HEK293T (cell line): Measurements from ENCODE around the gene DMTF1.

Experiments used
- CTCF ChIA-PET: fragments of 350-600 bp; formaldehyde crosslinking; extraction: SDS; loops from one replicate; lab custom pipeline; 2021; ENCODE audit warnings: antibody characterized with exemption, inconsistent platforms; lab: Yijun Ruan, JAX
- POLR2A ChIA-PET: fragments of 350-600 bp; formaldehyde crosslinking; extraction: SDS; loops from one replicate; lab custom pipeline; 2020; ENCODE audit warnings: antibody characterized with exemption, inconsistent platforms; lab: Yijun Ruan, JAX
- DNase-seq: peaks from one replicate; pipeline ENCODE4 v3.0.0; 2012; ENCODE audit warnings: mixed read lengths; ENCODE audit errors: extremely low spot score
- ARNT ChIP-seq: fragments of 450-650 bp; IDR thresholded peaks from 2 replicates; pipeline ENCODE4 v1.6.1; 2017; ENCODE audit warnings: mild to moderate bottlenecking
- BHLHE40 ChIP-seq: fragments of 450-650 bp; IDR thresholded peaks from 2 replicates; pipeline ENCODE4 v1.6.1; 2016; ENCODE audit warnings: mild to moderate bottlenecking, moderate library complexity, borderline replicate concordance
- CTBP1 ChIP-seq: fragments of 450-650 bp; IDR thresholded peaks from 2 replicates; pipeline ENCODE4 v1.6.1; 2016; ENCODE audit warnings: borderline replicate concordance
- ELF4 ChIP-seq: fragments of 450-650 bp; IDR thresholded peaks from 2 replicates; pipeline ENCODE4 v1.6.1; 2017; ENCODE audit warnings: antibody characterized with exemption
- FOXA1 ChIP-seq: fragments of 450-650 bp; IDR thresholded peaks from 2 replicates; pipeline ENCODE4 v1.6.1; 2016; ENCODE audit warnings: mild to moderate bottlenecking
- FOXK2 ChIP-seq: fragments of 450-650 bp; IDR thresholded peaks from 2 replicates; pipeline ENCODE4 v1.6.1; 2016; ENCODE audit warnings: mild to moderate bottlenecking
- FOXM1 ChIP-seq: fragments of 450-650 bp; IDR thresholded peaks from 2 replicates; pipeline ENCODE4 v1.6.1; 2017; ENCODE audit warnings: mild to moderate bottlenecking, borderline replicate concordance
- HDGF ChIP-seq: fragments of 450-650 bp; IDR thresholded peaks from 2 replicates; pipeline ENCODE4 v1.6.1; 2017; ENCODE audit warnings: antibody characterized with exemption, borderline replicate concordance
- L3MBTL2 ChIP-seq: fragments of 450-650 bp; conservative IDR thresholded peaks from 2 replicates; pipeline ENCODE4 v1.6.1; 2016; ENCODE audit warnings: mild to moderate bottlenecking
- LEF1 ChIP-seq: fragments of 450-650 bp; IDR thresholded peaks from 2 replicates; pipeline ENCODE4 v1.6.1; 2017; ENCODE audit warnings: mild to moderate bottlenecking, borderline replicate concordance
- NFRKB ChIP-seq: fragments of 450-650 bp; IDR thresholded peaks from 2 replicates; pipeline ENCODE4 v1.6.1; 2016; ENCODE audit warnings: mild to moderate bottlenecking, moderate library complexity
- PKNOX1 ChIP-seq: fragments of 450-650 bp; IDR thresholded peaks from 2 replicates; pipeline ENCODE4 v1.6.1; 2016
- SP1 ChIP-seq: fragments of 450-650 bp; IDR thresholded peaks from 2 replicates; pipeline ENCODE4 v1.6.1; 2017
- SUZ12 ChIP-seq: fragments of 450-650 bp; IDR thresholded peaks from 2 replicates; pipeline ENCODE4 v1.6.1; 2016; ENCODE audit warnings: mild to moderate bottlenecking
- TARDBP ChIP-seq: fragments of 450-650 bp; IDR thresholded peaks from 2 replicates; pipeline ENCODE4 v1.6.1; 2016
- ZNF384 ChIP-seq: fragments of 450-650 bp; IDR thresholded peaks from 2 replicates; pipeline ENCODE4 v1.6.1; 2016

The DMTF1 gene

DNA sequence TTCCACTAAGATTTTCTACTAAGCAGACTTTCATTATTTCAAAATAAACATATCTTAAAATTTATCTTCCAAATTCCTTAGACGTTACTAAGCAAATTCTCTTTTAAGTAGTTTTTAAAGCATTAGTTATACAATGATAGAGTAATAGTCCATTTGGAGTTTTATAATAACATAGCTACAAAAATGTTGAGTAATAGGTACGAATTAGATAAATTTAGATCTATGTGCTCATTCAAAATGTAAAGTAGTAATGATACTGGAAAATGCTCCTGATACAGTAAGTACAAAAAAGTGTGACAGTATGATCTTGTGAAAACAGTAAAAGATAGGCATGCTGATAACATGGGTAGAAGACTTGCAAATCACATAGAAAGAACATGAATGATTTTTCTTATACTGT lies 4.5 kb downstream of the DMTF1 start:
- ChIA-PET CTCF (interaction anchor here (0.6 kb wide), 1 partner anchor 158 kb away, joined by 3 read pairs; no protein-coding TSS in a partner anchor), POLR2A (no interaction called here)
- TF ChIP-seq ZNF384 (no peak), FOXA1 (no peak), HDGF (no peak), SP1 (no peak), L3MBTL2 (no peak), TARDBP (no peak), PKNOX1 (no peak), LEF1 (no peak), CTBP1 (no peak), SUZ12 (no peak), FOXM1 (no peak), BHLHE40 (no peak), FOXK2 (no peak)
- no peak for DNase-seq

DNA sequence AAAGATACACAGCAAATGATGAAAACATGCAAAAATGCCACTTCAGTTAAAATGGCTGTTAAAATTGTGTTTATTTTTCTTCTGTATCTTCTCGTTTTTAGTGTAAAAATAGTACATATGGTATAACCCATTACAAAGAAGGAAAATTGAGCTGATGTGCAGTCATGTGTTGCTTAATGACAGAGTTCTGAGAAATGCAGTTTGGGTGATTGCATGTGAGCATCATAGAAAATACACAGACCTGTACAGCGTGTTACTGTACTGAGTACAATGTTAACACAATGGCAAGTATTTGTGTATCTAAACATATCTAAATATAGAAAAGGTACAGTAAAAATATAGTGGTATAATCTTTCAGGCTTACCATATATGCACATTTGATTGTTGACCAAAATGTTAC lies 7.3 kb downstream of the DMTF1 start:
- TF ChIP-seq FOXK2 (no peak), L3MBTL2 (no peak), SUZ12 (no peak), LEF1 (no peak), ARNT (no peak), FOXM1 (no peak)
- ChIA-PET CTCF (no interaction called here), POLR2A (no interaction called here)
- DNase-seq: no peak

DNA sequence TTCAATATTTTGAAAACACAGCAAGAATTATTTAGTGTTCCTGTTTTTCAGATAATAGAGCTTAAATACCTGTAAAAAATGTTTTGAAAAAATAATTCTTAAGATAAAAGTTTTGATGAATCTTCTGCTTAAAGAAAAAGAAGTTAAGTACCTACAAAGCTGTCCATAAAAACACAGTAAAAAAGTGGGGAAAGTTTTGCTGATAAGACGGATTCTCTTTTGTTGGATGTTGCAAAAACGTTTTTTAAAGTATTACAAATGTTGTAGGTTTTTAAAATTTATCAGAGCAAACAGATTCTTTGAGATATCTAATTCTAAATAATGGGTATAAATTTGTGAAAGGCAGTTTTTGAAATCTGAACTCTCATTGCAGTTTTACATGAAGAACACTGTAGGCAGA lies 12.2 kb downstream of the DMTF1 start:
- ChIA-PET POLR2A (interaction anchor here (0.6 kb wide), 1 partner anchor 12 kb away, joined by 3 read pairs; the partner anchor contains the start of gene DMTF1), CTCF (no interaction called here)
- no peak for TF ChIP-seq ARNT
- TF ChIP-seq NFRKB: no peak
- TF ChIP-seq FOXA1: no peak
- no peak for TF ChIP-seq LEF1
- no peak for TF ChIP-seq CTBP1
- TF ChIP-seq ZNF384: no peak
- no peak for TF ChIP-seq FOXK2
- TF ChIP-seq SUZ12: no peak
- no peak for TF ChIP-seq PKNOX1
- no peak for DNase-seq

DNA sequence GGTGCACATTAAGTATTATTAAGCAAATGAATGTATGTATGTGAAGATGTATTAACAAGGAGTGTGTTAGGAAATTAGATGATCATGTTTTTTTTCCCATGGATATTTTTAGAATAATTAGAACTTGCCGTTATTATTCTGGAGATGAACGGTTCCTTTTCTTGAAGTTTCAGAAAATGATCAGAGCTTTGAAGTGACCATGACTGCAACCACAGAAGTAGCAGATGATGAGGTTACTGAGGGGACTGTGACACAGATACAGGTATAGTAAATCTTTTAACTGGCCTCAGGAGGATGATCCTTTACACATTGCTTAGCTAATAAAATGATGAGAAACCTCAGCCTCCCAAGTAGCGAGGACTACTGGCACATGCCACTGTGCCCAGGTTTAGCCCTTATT lies 18.6 kb downstream of the DMTF1 start:
- TF ChIP-seq ZNF384: no peak
- TF ChIP-seq SUZ12: no peak
- no peak for TF ChIP-seq CTBP1
- no peak for TF ChIP-seq NFRKB
- TF ChIP-seq BHLHE40: no peak
- no peak for TF ChIP-seq HDGF
- no peak for TF ChIP-seq LEF1
- no peak for TF ChIP-seq TARDBP
- TF ChIP-seq ARNT: no peak
- no peak for TF ChIP-seq FOXK2
- ChIA-PET CTCF (interaction anchor here (0.6 kb wide), 1 partner anchor 8 kb away, joined by 4 read pairs; no protein-coding TSS in a partner anchor), POLR2A (interaction anchor here (2.9 kb wide), 1 partner anchor 18 kb away, joined by 9 read pairs; the partner anchor contains the start of gene DMTF1)
- DNase-seq: no peak

DNA sequence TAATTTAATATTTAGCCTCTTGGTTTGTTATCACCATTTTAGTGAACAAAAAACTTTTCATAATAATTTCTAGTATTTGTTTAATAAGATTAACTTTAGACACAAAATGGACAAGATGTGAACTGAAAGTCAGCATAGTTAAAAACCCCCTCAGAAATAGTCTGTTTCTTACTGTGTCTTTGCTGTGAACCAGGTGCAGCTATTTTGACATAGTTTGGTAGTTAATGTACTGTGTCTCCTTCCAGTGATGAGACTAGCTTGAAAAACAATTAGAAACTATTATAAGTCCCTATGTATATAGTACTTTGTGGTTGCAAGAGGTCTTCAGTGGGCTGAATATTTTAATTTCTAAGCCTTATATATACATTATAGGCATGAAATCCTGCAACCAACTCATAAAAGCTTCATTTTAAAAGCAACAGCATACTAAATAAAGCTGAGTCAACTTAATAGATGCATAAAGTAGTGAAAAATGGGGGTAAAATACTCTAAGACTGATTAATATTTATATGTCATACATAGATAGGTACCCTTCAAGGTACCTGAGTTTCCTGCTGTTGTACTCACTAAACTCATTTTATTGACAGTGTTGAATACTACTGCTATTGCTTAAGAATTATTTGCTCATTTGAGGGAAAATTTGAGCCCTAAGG lies 19.2 kb downstream of the DMTF1 start:
- ChIA-PET POLR2A (interaction anchor here (2.9 kb wide), 1 partner anchor 19 kb away, joined by 9 read pairs; the partner anchor contains the start of gene DMTF1), CTCF (no interaction called here)

DNA sequence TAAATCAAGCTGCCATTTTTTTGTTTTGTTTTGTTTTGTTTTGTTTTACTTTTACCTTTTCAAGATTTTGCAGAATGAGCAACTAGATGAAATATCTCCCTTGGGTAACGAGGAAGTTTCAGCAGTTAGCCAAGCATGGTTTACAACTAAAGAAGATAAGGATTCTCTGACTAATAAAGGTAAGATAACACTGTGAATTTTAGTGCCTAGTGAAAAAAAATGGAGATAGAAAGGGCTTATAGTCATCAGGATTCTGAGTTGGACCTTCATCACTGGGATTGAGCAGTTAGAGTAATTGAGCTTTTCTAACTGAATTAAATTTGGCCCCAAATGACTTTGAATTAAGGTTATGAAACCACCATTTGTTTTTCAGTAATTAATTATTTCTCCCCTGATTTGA lies 21.2 kb downstream of the DMTF1 start:
- no peak for DNase-seq
- ChIA-PET POLR2A (interaction anchor here (1.0 to 2.9 kb wide), 2 partner anchors 21 kb away, joined by 4 to 9 read pairs; partner anchors contain the start of gene DMTF1), CTCF (interaction anchor here (0.9 kb wide), 1 partner anchor 11 kb away, joined by 4 read pairs; no protein-coding TSS in a partner anchor)

More for the DNA sequence above, 19.2 kb downstream of the DMTF1 start:
- TF ChIP-seq ARNT (no peak), ELF4 (no peak), HDGF (no peak), NFRKB (no peak), BHLHE40 (no peak)
- no peak for DNase-seq

More for the DNA sequence above, 21.2 kb downstream of the DMTF1 start:
- TF ChIP-seq HDGF (no peak), PKNOX1 (no peak), L3MBTL2 (no peak), CTBP1 (no peak)
